Stimulated activated CD8-positive, alpha-beta memory T cell treated with anti-CD3 and anti-CD28 coated beads, Interleukin-4, amount 100 ng/mL, for 48 hours (primary cell): Measurements from ENCODE around the gene GPR137B.
"Not testable (repeated sequence)": the region's sequence is repeated elsewhere in the genome, so short reads cannot be mapped to it uniquely, and the experiment has no call there.

Experiments used
- DNase-seq: peaks from one replicate; pipeline ENCODE4 v3.0.0-alpha.2; 2020

The GPR137B gene

DNA sequence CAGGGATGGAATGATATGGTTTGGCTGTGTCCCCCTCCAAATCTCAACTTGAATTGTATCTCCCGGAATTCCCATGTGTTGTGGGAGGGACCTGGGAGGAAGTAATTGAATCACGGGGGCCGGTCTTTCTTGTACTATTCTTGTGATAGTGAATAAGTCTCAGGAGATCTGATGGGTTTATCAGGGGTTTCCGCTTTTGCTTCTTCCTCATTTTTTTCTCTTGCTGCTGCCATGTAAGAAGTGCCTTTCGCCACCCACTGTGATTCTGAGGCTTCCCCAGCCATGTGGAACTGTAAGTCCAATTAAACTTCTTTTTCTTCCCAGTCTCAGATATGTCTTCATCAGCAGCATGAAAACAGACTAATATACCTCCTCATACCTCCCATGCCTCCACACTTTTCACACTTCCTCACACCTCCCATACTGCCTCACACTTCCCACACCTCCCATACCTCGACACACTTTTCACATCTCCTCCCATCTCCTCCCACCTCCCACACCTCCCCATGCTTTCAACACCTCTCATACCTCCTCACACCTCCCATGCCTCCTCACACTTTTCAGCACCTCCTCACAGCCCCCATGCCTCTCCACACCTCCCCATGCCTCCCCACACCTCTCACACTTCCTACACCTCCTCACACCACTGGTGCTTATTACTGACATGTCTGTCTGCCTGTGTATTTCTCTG lies 21.3 kb downstream of the GPR137B start:
- DNase-seq, result peak; percentile 31

GRCh38 chr1:236164273-236164672 lies 21.9 kb downstream of the GPR137B start:
- DNase-seq, result no peak

DNA sequence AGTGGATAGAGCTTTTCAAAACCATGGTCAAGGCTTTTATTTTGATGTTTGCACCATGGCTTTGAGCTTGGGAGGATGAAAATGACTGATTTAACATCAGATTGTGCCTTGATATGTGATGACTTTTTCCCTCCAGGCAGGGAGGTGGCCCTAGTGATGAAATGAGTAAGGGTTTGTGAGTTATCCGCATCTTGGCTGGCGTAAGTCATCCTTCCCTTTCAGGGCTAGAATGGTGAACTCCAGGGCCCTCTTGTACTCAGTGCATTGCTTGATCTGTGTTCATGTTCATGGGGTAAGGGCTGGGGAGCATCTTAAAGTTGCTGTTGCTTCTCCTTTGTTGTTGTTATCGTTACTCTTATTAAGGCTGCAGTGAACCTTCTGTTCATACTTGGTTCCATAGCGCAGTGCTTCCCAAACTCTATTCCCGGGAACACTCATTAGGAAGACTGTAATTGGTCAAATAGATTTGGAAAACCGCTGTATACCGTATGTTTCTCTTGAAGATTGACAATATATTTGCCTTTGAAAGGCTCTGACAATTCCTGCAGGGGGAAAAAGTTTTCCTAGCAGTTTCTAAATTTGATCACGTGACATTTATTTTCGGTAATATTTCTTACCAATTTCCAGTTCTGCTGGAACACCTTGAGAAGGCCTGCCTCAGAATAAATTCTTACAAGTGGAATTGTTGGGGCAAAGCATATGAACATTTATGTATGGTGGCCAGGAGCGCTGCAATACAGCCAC lies 23.1 kb downstream of the GPR137B start:
- DNase-seq, result no peak

DNA sequence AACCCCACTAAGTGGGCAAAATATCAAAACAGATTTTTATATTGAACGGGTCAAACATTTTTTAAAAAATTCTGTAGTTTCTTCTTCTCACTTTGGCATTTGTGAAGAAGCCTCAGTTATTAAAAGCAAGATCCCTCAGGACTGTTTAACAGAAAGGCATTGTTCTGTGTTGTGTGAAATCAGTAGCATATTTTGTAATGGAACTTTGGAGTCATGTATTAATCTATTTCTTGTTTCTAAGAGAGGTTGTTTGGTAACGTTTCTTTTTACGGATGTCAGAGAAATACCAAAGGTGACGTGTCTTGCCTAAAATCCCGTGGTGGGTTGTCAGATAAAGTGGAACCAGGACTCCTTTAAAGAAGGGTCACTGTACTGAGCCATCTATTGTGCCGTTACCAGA lies 23.7 kb downstream of the GPR137B start:
- no peak for DNase-seq

- no peak for DNase-seq
Observed at GRCh38 chr1:236167154-236167553, 24.8 kb downstream of the GPR137B start.

DNA sequence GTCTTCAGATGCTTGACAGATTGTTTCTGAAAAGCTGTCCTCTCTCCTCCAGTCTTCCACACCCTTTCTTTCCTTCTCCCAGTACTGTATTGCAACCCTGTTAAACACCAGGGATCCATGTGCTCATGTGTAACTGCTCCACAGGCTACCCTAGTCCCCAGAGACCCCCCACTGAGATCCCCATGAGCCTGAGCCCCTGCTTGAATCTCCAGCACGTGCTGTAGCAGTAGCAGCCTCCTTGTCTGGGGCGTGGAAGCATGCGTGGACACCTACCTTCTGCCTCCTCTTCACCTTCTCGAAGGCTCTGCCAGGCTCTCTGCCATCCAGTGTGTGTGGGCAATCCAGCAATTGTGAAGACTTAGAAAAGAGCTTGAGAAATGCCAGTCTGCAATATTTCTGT lies 25.2 kb downstream of the GPR137B start:
- DNase-seq, result no peak

DNA sequence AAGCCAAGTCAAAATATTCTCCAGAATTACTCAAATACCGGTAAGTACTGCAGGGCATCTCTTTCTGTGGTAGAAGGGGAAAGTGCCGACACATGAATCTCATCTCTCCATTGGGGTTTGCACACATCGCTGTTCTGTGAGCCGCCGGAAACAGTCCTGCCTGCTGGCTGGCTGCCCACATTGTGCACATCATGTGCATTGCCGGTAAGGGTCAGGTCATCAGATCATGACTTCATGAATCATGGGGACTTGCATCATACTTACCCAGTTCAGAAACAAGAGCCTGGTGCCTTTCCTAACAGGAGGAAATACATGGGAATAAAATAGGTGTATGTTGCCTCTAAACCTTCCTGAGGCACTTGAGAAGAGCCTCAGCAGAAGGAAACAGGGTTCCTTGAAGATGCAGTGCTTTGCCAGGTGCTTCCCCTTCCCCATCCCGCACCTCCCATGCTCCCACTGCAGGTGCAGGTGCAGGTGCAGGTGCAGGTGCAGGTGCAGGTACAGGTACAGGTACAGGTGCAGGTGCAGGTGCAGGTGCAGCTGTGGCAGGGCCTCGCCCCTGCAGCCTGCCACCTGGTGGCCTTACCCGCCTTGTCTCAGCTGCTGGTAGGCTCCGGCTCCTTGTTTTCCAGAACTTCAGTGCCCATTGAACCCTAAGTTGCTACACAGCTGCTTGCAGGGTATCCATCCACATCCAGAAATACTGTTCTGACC lies 26.5 kb downstream of the GPR137B start:
- peak; percentile 36 for DNase-seq

GRCh38 chr1:236172041-236172579 lies 29.8 kb downstream of the GPR137B start:
- DNase-seq, result no peak

- no peak for DNase-seq
Observed at GRCh38 chr1:236173174-236173767, 30.9 kb downstream of the GPR137B start.

- DNase-seq, result no peak
Observed at GRCh38 chr1:236175642-236176336, 33.5 kb downstream of the GPR137B start.

DNA sequence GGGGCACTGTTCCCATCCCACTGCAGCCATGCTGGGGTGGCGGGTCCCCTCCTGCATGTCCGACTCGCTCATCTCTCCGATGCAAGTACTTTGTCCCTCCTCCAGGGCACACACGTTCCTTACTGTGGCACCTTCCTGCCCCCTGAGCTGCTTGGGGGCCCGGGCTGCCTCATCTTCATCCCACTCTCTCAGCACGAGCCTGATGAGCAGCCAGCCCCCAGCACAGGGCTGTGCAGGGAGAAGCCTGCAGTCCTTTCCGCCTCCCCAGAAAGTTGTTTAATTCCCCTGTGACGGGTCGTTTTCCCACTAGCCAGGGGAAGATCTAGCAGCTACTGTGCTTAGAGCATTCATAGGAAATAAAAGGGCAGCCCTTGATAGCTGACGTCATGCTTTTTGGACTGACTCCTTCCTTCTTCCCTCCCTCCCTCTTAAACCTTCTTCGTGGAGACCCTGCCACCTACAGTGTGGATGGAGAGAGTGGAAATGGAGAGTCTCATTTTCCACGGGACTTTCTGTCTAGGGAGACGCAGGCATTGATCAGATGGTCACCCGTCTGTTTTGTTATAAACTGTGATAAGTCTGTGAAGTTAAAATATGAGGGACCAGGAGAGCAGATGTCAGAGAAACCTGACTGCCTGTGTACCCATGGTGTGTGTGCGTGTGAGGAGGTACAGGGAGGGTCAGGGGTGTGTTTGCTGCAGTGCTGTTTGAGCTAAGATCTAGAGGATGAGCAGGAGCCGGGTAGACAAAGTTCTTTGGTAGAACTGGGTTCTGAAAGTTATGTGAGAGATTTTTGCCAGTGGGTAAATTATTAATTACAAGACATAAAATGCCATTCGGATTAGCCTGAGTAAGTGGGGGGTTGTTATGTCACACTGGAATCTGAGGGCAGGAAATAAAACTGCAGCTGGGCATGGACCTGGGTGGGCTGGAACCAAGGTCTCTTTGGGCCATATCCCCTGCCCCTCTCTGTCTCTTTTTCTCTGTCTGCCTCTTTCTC lies 34.3 kb downstream of the GPR137B start:
- DNase-seq, result no peak

GRCh38 chr1:236179634-236180033 lies 37.3 kb downstream of the GPR137B start:
- no peak for DNase-seq

DNA sequence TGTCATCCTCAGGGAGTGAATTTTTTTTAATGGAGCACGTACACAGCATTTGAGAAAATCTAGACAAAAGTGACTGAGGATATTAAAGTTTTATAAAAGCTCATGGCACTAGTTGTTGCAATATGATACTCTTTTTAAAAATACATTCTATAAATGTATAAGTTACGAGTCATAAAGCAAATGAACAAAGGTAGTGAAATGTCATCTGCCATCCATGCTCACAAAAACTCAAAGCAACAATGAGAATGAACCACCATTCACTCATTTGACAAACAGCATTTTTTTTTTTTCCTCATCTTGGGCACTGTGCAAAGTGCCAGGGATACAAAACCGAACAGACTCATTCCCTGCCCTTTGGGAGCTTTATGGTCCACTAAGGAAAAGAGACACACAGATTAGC lies 38.7 kb downstream of the GPR137B start:
- no peak for DNase-seq

DNA sequence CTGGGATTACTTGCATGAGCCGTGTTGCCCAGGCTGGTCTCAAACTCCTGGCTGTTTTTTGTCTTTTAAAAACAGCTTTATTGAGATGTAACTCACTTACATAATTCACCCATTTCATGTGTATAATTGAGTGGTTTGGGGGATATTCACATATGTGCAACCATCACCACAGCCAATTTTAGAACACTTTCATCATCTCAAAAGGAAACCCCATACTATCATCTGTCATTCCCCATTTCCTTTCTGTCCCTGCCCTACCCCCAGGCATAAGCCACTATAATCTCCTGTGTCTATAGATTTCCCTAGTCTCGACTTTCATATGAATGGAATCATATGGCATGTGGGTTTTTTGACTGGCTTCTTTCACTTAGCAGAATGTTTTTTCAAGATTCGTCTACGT lies 43.3 kb downstream of the GPR137B start:
- DNase-seq, result no peak

- not testable (repeated sequence) for DNase-seq
Observed at GRCh38 chr1:236186471-236186870, 44.1 kb downstream of the GPR137B start.

GRCh38 chr1:236188084-236188483 lies 45.7 kb downstream of the GPR137B start:
- not testable (repeated sequence) for DNase-seq

DNA sequence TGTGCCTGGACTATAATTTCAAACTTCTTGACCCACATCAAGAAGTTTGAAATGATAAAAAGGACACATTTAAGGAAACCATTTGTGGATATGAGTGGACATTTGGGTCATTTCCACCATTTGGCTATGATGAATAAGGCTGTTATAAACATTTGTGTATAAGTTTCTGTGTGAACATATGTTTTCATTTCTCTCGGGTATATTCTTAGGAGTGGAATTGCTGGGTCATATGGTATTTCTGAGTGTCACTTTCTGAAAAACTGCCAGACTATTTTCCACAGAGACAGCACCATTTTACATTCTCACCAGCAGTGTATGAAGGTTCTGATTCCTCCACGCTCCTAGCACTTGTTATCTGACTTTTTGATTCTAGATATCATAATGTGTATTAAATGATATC lies 50.8 kb downstream of the GPR137B start:
- DNase-seq, result no peak

- no peak for DNase-seq
Observed at GRCh38 chr1:236200925-236201324, 58.6 kb downstream of the GPR137B start.

GRCh38 chr1:236201786-236202185 lies 59.4 kb downstream of the GPR137B start:
- DNase-seq, result no peak

- DNase-seq, result no peak
Observed at GRCh38 chr1:236204039-236204438, 61.7 kb downstream of the GPR137B start.

GRCh38 chr1:236204656-236205055 lies 62.3 kb downstream of the GPR137B start:
- no peak for DNase-seq
